GM19463 (cell line): ENCODE measurements around the gene PTCD2.

ENCODE experiments used
- ATAC-seq: cut with Tn5 transposase; IDR thresholded peaks from one replicate; pipeline ENCODE4 v1.9.1; 2021; ENCODE audit warnings: mild to moderate bottlenecking, moderate library complexity; ENCODE audit not compliant: unreplicated experiment

PTCD2 gene

GRCh38 chr5:72319976-72320752 lies at the start of gene PTCD2, which contains the start of gene MRPS27:
Gene PTCD2 (plus strand): TSS chr5:72320373. CDS start chr5:72320383, 10 bp downstream.
Gene MRPS27 (minus strand): TSS chr5:72320240. CDS start chr5:72320221, 19 bp downstream.
- peak; percentile 99 for ATAC-seq

GRCh38 chr5:72271702-72272101 lies 48.5 kb upstream of the PTCD2 start:
- ATAC-seq: no peak

- ATAC-seq: no peak
These were observed 47.8 kb upstream of the PTCD2 start for GRCh38 chr5:72272398-72272797.

- no peak for ATAC-seq
These were observed 46.6 kb upstream of the PTCD2 start for GRCh38 chr5:72273547-72273946.

- no peak for ATAC-seq
These were observed 43.9 kb upstream of the PTCD2 start for GRCh38 chr5:72276219-72276752.

- ATAC-seq: no peak
These were observed 39.5 kb upstream of the PTCD2 start for GRCh38 chr5:72280581-72281069.

GRCh38 chr5:72281430-72281763 lies 38.8 kb upstream of the PTCD2 start:
- ATAC-seq: no peak

- no peak for ATAC-seq
These were observed 38.2 kb upstream of the PTCD2 start for GRCh38 chr5:72281764-72282499.

- ATAC-seq: no peak
These were observed 37.3 kb upstream of the PTCD2 start for GRCh38 chr5:72282878-72283277.

- no peak for ATAC-seq
These were observed 36.8 kb upstream of the PTCD2 start for GRCh38 chr5:72283358-72283757.

GRCh38 chr5:72284559-72285423 lies 35.4 kb upstream of the PTCD2 start:
- ATAC-seq: no peak

GRCh38 chr5:72285424-72285821 lies 34.8 kb upstream of the PTCD2 start:
- no peak for ATAC-seq

- ATAC-seq: no peak
These were observed 33.4 kb upstream of the PTCD2 start for GRCh38 chr5:72286798-72287197.

- ATAC-seq: no peak
These were observed 31.2 kb upstream of the PTCD2 start for GRCh38 chr5:72288924-72289323.

GRCh38 chr5:72290356-72291133 lies 29.6 kb upstream of the PTCD2 start:
- ATAC-seq: no peak

GRCh38 chr5:72291601-72292000 lies 28.6 kb upstream of the PTCD2 start:
- ATAC-seq: no peak

GRCh38 chr5:72292411-72292810 lies 27.8 kb upstream of the PTCD2 start:
- ATAC-seq: no peak

GRCh38 chr5:72293495-72294055 lies 26.6 kb upstream of the PTCD2 start:
- ATAC-seq: no peak

- no peak for ATAC-seq
These were observed 25.7 kb upstream of the PTCD2 start for GRCh38 chr5:72294473-72294872.

- ATAC-seq: no peak
These were observed 24.6 kb upstream of the PTCD2 start for GRCh38 chr5:72295539-72295938.
